Activated T-cell treated with anti-CD3 and anti-CD28 coated beads, Interleukin-2, amount 50 U/mL, for 24 hours (primary cell): ENCODE measurements around the gene GIMAP4.
A peak's percentile ranks its signal among the peaks of the same experiment; 100 is the strongest.
"Not testable (repeated sequence)": the region's sequence is repeated elsewhere in the genome, so short reads cannot be mapped to it uniquely, and the experiment has no call there.

Experiments
- DNase-seq: peaks from one replicate; pipeline ENCODE4 v3.0.0-alpha.2; 2020
- H3K27ac Mint-ChIP-seq: 2 replicates; pipeline ENCODE4 v1.8.0; 2020; ENCODE audit warnings: mild to moderate bottlenecking, mixed read lengths
- H3K27me3 Mint-ChIP-seq: 2 replicates; pipeline ENCODE4 v1.8.0; 2020; ENCODE audit warnings: mixed read lengths
- H3K36me3 Mint-ChIP-seq: 2 replicates; pipeline ENCODE4 v1.8.0; 2020; ENCODE audit warnings: low read depth, mixed read lengths
- H3K4me1 Mint-ChIP-seq: 2 replicates; pipeline ENCODE4 v1.8.0; 2020; ENCODE audit warnings: low read depth, mixed read lengths
- H3K4me3 Mint-ChIP-seq: 2 replicates; pipeline ENCODE4 v1.8.0; 2020; ENCODE audit warnings: mild to moderate bottlenecking, moderate library complexity, mixed read lengths
- H3K9me3 Mint-ChIP-seq: 2 replicates; pipeline ENCODE4 v1.8.0; 2020; ENCODE audit warnings: mixed read lengths

The GIMAP4 gene

GRCh38 chr7:150595361-150595760 is 28.2 kb downstream of the GIMAP4 start:
- DNase-seq: no peak
- H3K4me1 Mint-ChIP-seq: peaks cover 54% of the 10 kb centered on the region
- H3K27me3 Mint-ChIP-seq: no peaks in the 10 kb centered on the region
- peaks cover 41% of the 10 kb centered on the region for H3K9me3 Mint-ChIP-seq
- no peak overlapping the region for H3K27ac Mint-ChIP-seq
- peaks cover 40% of the 10 kb centered on the region for H3K36me3 Mint-ChIP-seq
- H3K4me3 Mint-ChIP-seq: no peak overlapping the region

- Mint-ChIP-seq H3K4me1 (peaks cover 64% of the 10 kb centered on the region), H3K36me3 (peaks cover 20% of the 10 kb centered on the region), H3K27ac (peak overlapping the region; percentile 45), H3K9me3 (peaks cover 13% of the 10 kb centered on the region)
- not testable (repeated sequence) for H3K4me3 Mint-ChIP-seq, H3K27me3 Mint-ChIP-seq, DNase-seq
Measured at GRCh38 chr7:150603600-150603999, 36.4 kb downstream of the GIMAP4 start.

- H3K36me3 Mint-ChIP-seq: peaks cover 2% of the 10 kb centered on the region
- no peak for DNase-seq
- H3K27me3 Mint-ChIP-seq: no peaks in the 10 kb centered on the region
- peak overlapping the region; percentile 87 for H3K27ac Mint-ChIP-seq
- H3K9me3 Mint-ChIP-seq: peaks cover 19% of the 10 kb centered on the region
- H3K4me1 Mint-ChIP-seq: peaks cover 81% of the 10 kb centered on the region
- no peak overlapping the region for H3K4me3 Mint-ChIP-seq
Measured at GRCh38 chr7:150610233-150610632, 43.0 kb downstream of the GIMAP4 start.

GRCh38 chr7:150612925-150613324 is 45.7 kb downstream of the GIMAP4 start:
- peaks cover 71% of the 10 kb centered on the region for H3K4me1 Mint-ChIP-seq
- H3K36me3 Mint-ChIP-seq: peaks cover 7% of the 10 kb centered on the region
- no peaks in the 10 kb centered on the region for H3K27me3 Mint-ChIP-seq
- H3K27ac Mint-ChIP-seq: peak overlapping the region; percentile 9
- no peak overlapping the region for H3K4me3 Mint-ChIP-seq
- DNase-seq: no peak
- H3K9me3 Mint-ChIP-seq: peaks cover 20% of the 10 kb centered on the region

- H3K36me3 Mint-ChIP-seq: peaks cover 7% of the 10 kb centered on the region
- DNase-seq: no peak
- H3K4me3 Mint-ChIP-seq: no peak overlapping the region
- peaks cover 26% of the 10 kb centered on the region for H3K9me3 Mint-ChIP-seq
- H3K27ac Mint-ChIP-seq: no peak overlapping the region
- H3K4me1 Mint-ChIP-seq: peaks cover 65% of the 10 kb centered on the region
- no peaks in the 10 kb centered on the region for H3K27me3 Mint-ChIP-seq
Measured at GRCh38 chr7:150613880-150614279, 46.7 kb downstream of the GIMAP4 start.

GRCh38 chr7:150614426-150614825 is 47.2 kb downstream of the GIMAP4 start:
- H3K4me3 Mint-ChIP-seq, H3K36me3 Mint-ChIP-seq, DNase-seq, H3K27me3 Mint-ChIP-seq: not testable (repeated sequence)
- H3K9me3 Mint-ChIP-seq: peaks cover 26% of the 10 kb centered on the region
- peak overlapping the region; percentile 5 for H3K27ac Mint-ChIP-seq
- peaks cover 63% of the 10 kb centered on the region for H3K4me1 Mint-ChIP-seq

- not testable (repeated sequence) for H3K36me3 Mint-ChIP-seq, H3K27me3 Mint-ChIP-seq, H3K4me3 Mint-ChIP-seq, DNase-seq
- peaks cover 63% of the 10 kb centered on the region for H3K4me1 Mint-ChIP-seq
- peak overlapping the region; percentile 14 for H3K27ac Mint-ChIP-seq
- peaks cover 22% of the 10 kb centered on the region for H3K9me3 Mint-ChIP-seq
Measured at GRCh38 chr7:150615221-150615755, 48.1 kb downstream of the GIMAP4 start.

- no peaks in the 10 kb centered on the region for H3K27me3 Mint-ChIP-seq
- H3K36me3 Mint-ChIP-seq: peaks cover 18% of the 10 kb centered on the region
- no peak overlapping the region for H3K4me3 Mint-ChIP-seq
- peaks cover 16% of the 10 kb centered on the region for H3K9me3 Mint-ChIP-seq
- H3K27ac Mint-ChIP-seq: peak overlapping the region; percentile 86
- no peak for DNase-seq
- peaks cover 56% of the 10 kb centered on the region for H3K4me1 Mint-ChIP-seq
Measured at GRCh38 chr7:150620061-150620460, 52.9 kb downstream of the GIMAP4 start.

- no peaks in the 10 kb centered on the region for H3K27me3 Mint-ChIP-seq
- peaks cover 56% of the 10 kb centered on the region for H3K4me1 Mint-ChIP-seq
- peaks cover 22% of the 10 kb centered on the region for H3K9me3 Mint-ChIP-seq
- H3K36me3 Mint-ChIP-seq: peaks cover 26% of the 10 kb centered on the region
- H3K27ac Mint-ChIP-seq: peak overlapping the region; percentile 86
- H3K4me3 Mint-ChIP-seq: peak overlapping the region; percentile 5
- no peak for DNase-seq
Measured at GRCh38 chr7:150620617-150621371, 53.6 kb downstream of the GIMAP4 start.

GRCh38 chr7:150621376-150621775 is 54.2 kb downstream of the GIMAP4 start:
- Mint-ChIP-seq H3K9me3 (peaks cover 22% of the 10 kb centered on the region), H3K4me3 (no peak overlapping the region), H3K36me3 (peaks cover 31% of the 10 kb centered on the region), H3K27ac (peak overlapping the region; percentile 86), H3K4me1 (peaks cover 60% of the 10 kb centered on the region), H3K27me3 (no peaks in the 10 kb centered on the region)
- no peak for DNase-seq
